ENCODE measurements around the gene UBE2D4.
"Not testable (repeated sequence)": the region's sequence is repeated elsewhere in the genome, so short reads cannot be mapped to it uniquely, and the experiment has no call there.

UBE2D4 gene

DNA sequence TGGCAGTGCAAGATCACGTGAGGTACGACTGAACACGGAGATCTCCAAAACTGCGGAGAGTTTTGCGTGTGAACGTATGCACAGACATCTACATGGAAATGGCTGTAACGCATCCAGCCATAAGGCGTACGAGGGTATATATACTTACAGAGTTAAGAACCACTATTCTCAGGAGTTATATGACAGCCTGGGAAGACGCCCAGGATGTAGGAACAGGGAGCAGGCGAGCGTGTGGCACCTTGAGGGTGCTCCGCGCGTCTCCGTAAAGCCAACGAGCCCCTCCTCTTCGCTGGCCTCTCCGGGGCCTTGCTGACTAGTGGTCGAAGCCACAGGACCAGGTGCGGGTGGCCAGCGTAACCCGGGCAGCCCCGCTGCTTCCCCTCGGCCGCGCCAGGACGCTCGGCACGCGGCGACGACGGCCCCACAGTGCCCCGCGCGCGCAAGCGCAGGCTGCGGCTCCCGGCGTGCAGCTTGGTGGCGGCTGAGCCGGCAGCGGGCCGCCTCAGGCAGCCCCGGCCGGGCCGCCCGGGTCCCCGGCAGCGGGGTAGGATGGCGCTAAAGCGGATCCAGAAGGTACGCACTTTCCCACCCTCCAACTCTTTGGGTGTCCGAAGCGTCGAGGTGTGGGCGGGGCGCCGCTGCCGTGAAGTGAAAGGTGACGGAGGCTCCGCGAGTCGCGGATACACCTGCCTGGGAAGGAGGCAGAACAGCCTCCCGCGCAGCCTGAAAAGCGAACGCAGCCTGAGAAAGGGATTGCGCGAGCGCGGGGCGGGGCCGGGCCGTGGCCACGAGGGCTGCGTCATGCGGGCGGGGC, at the start of gene UBE2D4:
Gene UBE2D4, plus strand, starts transcription at position 453 of the 814 bp plus-strand sequence. Its CDS starts 97 bp downstream, at position 550.
- peak; percentile 85 for DNase-seq

DNA sequence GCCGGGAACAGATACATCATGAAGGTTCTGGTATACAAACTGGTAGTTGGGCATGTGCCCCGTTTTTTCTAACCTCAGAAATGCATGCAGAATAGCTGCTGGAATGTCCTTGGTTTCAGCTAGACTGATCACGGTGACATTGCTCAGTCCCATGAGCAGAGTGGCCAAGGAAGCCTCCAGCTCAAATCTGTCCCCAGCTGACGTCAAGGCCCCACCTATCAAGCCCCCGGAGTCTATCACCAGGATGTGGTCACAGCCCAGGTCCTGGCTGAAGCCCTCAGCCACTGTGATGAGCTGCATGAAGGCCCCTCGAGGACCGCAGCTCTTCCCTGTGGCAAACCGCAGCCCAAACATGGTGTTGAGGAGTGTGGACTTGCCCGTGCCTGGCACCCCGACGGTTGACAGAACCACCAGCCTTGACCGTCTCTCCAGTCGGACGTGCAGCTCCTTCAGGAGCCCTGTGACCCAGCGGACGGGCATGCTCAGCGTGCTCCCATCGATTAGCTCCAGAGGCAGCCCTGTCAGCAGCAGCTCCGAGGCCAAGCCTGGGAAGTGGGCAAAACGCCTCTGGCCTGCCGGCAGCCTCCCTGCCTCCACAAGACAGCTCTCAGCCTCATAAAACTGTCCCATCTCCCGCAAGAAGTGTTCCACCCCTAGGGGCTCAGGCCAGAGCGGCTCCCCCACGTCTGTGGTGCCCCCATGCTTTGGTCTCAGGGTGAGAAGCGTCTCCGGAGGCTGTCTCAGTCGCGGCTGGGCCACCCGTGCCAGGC, 49.1 kb upstream of the UBE2D4 start:
- DNase-seq = no peak

GRCh38 chr7:43877968-43878864, 48.0 kb upstream of the UBE2D4 start:
- DNase-seq = no peak

- no peak for DNase-seq
Measured at GRCh38 chr7:43878867-43879266, 47.4 kb upstream of the UBE2D4 start.

GRCh38 chr7:43879477-43879876, 46.8 kb upstream of the UBE2D4 start:
- DNase-seq = no peak

DNA sequence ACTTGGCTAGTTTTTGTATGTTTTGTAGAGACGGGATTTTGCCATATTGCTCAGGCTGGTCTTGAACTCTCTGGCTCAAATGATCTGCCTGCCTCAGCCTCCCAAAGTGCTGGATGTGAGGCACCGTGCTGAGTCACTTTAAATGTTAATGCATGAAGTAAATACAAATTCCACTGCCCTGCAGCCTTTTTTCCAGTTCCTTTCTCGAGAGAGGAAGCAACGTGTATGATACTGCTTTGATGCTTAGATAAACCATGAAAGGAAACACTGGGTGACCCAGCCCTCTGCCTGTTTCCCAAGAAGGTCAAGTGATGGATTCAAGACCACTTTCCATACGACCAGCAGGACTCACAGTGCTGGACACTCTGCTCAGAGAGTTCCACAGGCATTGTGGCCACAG, 45.6 kb upstream of the UBE2D4 start:
- no peak for DNase-seq

DNA sequence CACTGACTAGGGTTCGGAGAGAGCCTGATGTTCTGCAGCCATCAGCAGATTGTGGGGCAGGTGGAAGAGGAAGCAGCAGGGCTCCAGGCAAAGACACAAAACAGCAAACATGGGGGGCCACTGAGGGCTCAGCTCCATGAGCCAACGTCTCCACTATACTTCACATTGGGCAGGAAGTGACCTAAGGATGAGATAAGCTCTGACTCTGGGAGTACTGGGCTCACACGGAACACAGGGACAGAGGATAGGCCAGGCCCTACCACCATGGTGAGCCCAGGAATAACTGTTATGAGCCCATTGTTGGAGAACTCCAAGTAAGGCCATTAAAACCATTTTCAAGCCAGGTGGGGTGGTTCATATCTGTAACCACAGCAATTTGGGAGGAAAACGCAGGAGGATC, 42.0 kb upstream of the UBE2D4 start:
- no peak for DNase-seq

- DNase-seq = no peak
Measured at GRCh38 chr7:43884617-43885016, 41.6 kb upstream of the UBE2D4 start.

GRCh38 chr7:43888993-43889945, 37.0 kb upstream of the UBE2D4 start:
- no peak for DNase-seq

DNA sequence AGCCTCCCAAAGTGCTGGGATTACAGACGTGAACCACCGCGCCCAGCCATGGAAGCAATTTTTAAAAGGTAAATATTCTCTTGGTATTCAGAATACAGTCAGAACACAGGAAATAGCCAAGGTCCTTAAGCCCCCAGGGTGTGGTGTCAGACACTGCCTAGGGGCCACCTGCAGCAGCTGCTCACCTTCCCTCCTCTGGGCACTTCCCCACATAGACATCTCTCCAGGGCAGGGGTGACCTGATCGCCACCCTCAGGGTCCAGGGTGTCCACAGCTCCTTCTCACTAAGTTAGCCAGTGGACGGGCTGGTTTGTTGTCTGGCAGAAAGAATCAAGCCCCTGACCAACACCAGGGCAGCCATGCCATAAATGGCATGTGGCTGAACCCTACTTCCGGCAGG, 35.8 kb upstream of the UBE2D4 start:
- no peak for DNase-seq

- no peak for DNase-seq
Measured at GRCh38 chr7:43891069-43891955, 34.9 kb upstream of the UBE2D4 start.

- DNase-seq = no peak
Measured at GRCh38 chr7:43895847-43896415, 30.3 kb upstream of the UBE2D4 start.

DNA sequence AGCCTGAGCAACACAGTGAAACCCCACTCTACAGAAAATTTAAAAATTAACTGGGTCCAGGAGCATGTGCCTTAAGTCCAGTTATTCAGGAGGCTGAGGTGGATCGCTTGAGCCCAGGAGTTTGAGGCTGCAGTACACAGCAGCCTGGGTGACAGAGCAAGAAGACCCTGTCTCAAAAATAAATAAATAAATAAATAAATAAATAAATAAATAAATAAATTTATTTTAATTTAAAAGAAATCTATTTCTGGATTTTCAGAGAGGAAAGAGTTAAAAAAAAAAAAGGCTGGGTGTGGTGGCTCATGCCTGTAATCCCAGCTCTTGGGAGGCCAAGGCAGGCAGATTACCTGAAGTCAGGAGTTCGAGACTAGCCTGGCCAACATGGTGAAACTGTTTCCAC, 27.7 kb upstream of the UBE2D4 start:
- not testable (repeated sequence) for DNase-seq

DNA sequence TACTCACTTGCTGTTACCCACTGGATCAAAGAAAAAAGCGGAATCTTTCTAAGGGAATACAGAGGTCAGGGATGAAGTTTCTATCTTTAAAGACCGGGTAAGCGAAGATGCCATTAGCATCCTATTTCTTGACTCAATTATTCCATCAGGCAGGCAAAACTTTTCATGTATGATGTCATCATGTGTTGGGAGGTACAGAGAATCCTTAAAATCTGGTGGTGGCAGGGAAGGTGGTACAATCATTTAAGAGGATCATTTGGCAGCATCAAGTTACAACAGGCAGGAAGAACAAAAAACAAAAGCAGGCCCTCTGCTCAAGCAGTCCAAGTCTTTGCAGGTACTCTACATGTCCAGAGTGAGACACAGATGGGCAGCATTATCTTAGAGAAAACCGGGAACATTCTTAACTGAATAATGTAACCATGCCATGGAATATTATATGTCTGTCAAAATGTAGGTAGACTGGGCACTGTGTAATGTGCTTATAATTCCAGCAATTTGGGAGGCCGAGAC, 23.6 kb upstream of the UBE2D4 start:
- no peak for DNase-seq

- no peak for DNase-seq
Measured at GRCh38 chr7:43904533-43905208, 21.6 kb upstream of the UBE2D4 start.

- DNase-seq = no peak
Measured at GRCh38 chr7:43905209-43905946, 20.9 kb upstream of the UBE2D4 start.

DNA sequence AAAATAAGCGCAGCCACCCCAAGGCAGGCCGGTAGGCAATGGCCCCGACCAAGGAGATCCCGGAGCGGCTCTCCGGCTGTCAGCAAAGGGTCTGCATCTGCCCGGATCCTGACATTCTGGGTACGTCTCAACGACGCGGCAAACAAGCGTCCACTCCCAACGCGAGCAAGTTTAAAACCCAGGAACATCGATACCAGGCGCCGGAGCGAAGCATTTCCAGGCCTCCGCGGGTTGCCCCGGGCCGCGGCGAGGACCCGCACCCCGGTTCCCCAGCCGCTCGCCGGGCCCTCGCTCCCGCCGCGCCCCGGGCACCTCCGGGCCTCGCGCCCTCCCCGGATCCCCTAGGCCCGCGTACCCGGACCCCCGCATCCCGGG, 20.3 kb upstream of the UBE2D4 start:
- DNase-seq = peak in 1 of 2 experiments; percentile 5

DNA sequence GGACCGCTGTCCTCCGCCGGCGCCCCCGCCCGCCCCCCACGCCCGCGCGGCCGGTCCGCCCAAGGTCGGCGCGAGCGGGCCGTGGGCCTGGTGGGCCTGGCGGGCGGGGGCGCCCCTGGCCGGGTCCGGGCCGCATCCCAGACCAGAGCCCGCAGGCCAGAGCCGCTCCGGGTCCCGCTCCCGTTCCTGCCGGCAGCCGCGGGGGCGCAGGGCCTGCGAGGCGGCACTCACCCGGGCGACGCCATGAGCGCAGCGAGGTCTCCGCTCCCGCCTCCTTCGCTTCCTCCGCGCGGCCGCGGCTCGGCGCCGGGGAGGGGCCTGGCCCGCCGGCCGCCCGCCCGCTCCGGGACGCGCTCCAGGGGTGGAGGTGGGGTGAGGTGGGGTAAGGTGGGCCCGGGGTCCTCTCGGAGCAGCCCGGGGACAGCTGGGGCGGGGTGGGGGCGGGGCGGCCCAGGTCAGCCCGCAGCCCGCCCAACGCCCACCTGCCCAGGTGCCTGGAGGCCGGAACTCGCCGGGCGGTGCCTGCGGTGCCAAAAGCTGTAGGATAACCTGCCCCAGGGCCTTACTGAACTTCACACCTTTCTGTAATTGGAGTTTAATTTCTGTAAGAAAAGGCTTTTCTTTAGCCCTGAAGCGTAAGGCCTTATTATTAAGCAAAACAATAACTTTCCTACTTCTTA, 19.8 kb upstream of the UBE2D4 start, which contains the start of gene URGCP:
Gene URGCP, minus strand, starts transcription at position 266 of the 680 bp plus-strand sequence. Its CDS starts 21 bp downstream, at position 245.
- DNase-seq = peak; percentile 33 to 40
